ENCODE results near the gene CAMTA1. TPM values are rescaled to one million over a fixed set of nuclear protein-coding genes. Genes with fewer than 3 reads are reported as not detected.

Gene CAMTA1
- total and polyA plus RNA-seq, 9 of the 15 experiments (the other 6 are each of a cell fraction or from before 2014, with no cell fraction given) = 43.9 to 161 (median 65.9) TPM

DNA sequence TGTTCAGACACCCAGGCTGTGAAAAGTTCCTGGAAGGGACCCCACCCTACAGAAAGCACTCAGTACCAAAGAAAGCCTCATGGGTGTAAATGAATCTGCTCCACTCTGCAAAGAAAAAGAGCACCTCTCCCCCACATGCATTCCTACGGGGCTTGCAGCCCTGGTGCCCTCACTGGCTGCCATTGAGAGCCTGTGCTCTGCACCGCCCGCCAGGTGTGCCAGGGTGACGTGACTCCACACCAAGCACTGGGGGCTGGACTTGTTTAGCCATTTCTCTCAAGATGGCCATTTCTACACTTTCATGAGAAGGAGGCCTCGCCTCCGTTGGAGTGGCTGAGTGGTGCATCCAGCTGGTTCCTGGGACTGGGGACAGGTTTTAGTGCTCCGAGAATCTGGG, 605.3 kb downstream of the CAMTA1 start:
- Histone ChIP-seq H3K9ac (ENCODE audit: insufficient read depth in 1 of 2, low read depth in 2 of 2, low read length in 2 of 2) (no peak overlapping the region), H3K4me1 (replicated peaks in 1 of 2; ENCODE audit: control insufficient read depth in 2 of 2, insufficient read depth in 2 of 2, low read length in 2 of 2) (no peaks in the 10 kb centered on the region), H3K27me3 (ENCODE audit: control insufficient read depth in 2 of 2, insufficient read depth in 2 of 2, low read length in 2 of 2) (peaks cover 2 to 42% of the 10 kb centered on the region in 2 experiments; a peak in 3 of 5 replicates), H2AFZ (ENCODE audit: low read depth, low read length) (no peak overlapping the region), H3K27ac (ENCODE audit: extremely low read depth, low read depth, low read length) (no peak overlapping the region), H3K9me1 (ENCODE audit: control insufficient read depth, insufficient read depth, low read length) (no peaks in the 10 kb centered on the region), H4K20me1 (replicated peaks; ENCODE audit: control insufficient read depth, insufficient read depth, low read length) (peaks cover 8% of the 10 kb centered on the region; the same call in 1 of the 2 replicates), H3K4me3 (no peak overlapping the region), H3K4me2 (ENCODE audit: insufficient read depth, low read length) (no peak overlapping the region), H3K36me3 (ENCODE audit: control insufficient read depth, insufficient read depth, low read length) (no peaks in the 10 kb centered on the region), H3K9me3 (replicated peaks; ENCODE audit: control insufficient read depth, insufficient read depth, low read depth, low read length) (no peaks in the 10 kb centered on the region), H3K79me2 (ENCODE audit: control insufficient read depth, insufficient read depth, low read length) (no peaks in the 10 kb centered on the region)
- POLR2A ChIA-PET = no interaction called here
- DNase-seq (ENCODE audit: extremely low read depth in 1 of 4, low spot score in 3 of 4) = no peak
- no peak for TF ChIP-seq MTA3 (IDR thresholded peaks at IDR 0.05; ENCODE audit: borderline replicate concordance)
- TF ChIP-seq NCOA1 (IDR thresholded peaks at IDR 0.05; ENCODE audit: low read depth) = no peak
- no peak for TF ChIP-seq ZNF143 (CRISPR knock-in tag; IDR thresholded peaks at IDR 0.05)
- no peak for TF ChIP-seq ETV5 (CRISPR knock-in tag; IDR thresholded peaks at IDR 0.05; ENCODE audit: low read depth)
- no peak for TF ChIP-seq ZBTB43 (CRISPR knock-in tag; IDR thresholded peaks at IDR 0.05)
- no peak for TF ChIP-seq ZNF764 (CRISPR knock-in tag; IDR thresholded peaks at IDR 0.05; ENCODE audit: low read depth)
- TF ChIP-seq STAT5B (CRISPR knock-in tag; IDR thresholded peaks at IDR 0.05) = no peak
- TF ChIP-seq HNRNPUL1 (IDR thresholded peaks at IDR 0.05; ENCODE audit: low read length) = no peak
- TF ChIP-seq CREB5 (CRISPR knock-in tag; IDR thresholded peaks at IDR 0.05) = no peak
- WGBS (ENCODE audit: insufficient coverage, low coverage, missing lambda C conversion rate) = 0% methylated on average over 7 of the region's 7 CpGs
- no peak for FAIRE-seq
- no TSS peak for BruUV-seq (replicated peaks)
- CTCF ChIA-PET (ENCODE audit: low intra/inter-chr PET ratio) = no interaction called here
- in situ Hi-C loops (cut with MboI) = no loop called here
- intact Hi-C loops (cut with micrococcal nuclease) = no loop called here
- ATAC-seq = no peak
